ENCODE results near the gene OR4D6.
"Not testable (repeated sequence)": the region's sequence is repeated elsewhere in the genome, so short reads cannot be mapped to it uniquely, and the experiment has no call there.

Gene OR4D6

DNA sequence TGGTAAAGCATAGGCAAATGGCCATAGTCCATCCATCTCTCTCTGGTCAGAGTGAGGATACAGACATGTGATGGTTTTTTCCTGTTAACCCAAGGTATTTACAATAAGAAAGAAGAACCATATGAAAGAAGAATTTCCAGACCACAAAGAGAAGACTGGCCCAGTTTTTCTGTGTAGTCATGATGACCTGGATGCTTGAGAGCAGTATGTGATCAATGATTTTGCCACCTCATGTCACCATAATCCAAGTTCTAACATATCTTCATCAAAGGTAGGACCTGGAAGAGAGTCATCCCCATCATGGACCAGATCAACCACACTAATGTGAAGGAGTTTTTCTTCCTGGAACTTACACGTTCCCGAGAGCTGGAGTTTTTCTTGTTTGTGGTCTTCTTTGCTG is at the start of gene OR4D6:
OR4D6 (plus strand) TSS at position 301 of the 400 bp plus-strand sequence; CDS start at position 301, 0 bp downstream.
- no peak for DNase-seq

GRCh38 chr11:59413646-59414045 is 43.1 kb upstream of the OR4D6 start:
- DNase-seq: no peak

- no peak for DNase-seq
Measured at GRCh38 chr11:59415111-59415510, 41.6 kb upstream of the OR4D6 start.

DNA sequence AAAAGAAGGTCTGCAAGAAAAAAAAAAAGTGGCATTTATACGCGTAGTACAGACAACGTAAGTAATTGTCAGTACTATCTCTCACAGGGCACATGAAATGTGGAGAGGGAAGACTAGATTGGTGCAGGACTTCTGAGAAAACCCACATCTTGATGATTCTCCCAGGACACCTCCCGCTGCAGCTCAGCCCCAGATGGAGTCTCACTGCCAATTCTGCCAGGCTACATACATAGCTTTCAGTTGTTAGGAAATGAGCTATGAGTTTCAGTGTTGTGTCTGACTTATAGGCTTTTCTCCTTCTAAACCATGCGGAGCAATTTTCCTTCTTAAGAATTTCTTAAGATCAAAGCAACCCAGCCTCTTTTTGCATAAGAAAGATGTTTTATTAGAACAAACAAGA is 40.1 kb upstream of the OR4D6 start:
- no peak for DNase-seq

DNA sequence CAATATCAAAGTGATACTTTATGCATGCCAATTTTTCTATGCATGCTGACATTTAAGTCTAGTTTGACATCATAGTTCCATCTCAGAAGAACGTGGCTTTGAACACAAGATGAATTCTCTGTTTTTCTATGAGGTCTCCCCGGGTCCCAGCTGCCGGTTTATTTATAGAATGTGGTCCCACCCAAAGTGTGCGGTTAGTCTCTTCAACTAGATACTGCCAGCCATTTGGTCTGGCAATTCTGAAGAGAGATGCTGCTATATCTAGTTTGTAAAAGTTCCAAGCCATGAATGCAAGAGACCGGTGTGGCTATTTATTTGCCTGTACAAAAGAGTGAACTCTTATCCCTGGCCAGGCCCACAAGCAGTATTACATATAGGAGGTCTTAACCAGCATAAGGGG is 39.7 kb upstream of the OR4D6 start:
- DNase-seq: no peak

DNA sequence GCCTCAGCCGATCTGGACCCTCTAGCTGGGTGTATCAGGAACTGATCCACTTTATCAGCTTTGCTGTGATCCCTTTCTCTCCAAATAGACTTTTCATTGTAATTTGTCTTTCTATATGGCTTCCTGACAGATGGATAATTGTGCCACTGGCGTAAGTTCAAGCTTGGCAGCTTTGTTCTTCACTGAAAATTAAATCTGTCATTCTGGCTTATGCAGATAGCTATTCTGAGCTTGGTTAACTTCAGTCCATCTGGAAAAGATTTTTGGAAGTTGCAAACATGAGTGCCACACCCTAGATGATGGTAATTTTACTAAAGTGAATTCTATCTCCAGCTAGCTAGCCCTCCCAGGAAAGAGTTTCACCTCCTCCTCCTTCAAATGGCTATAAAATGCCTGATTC is 38.6 kb upstream of the OR4D6 start:
- DNase-seq: no peak

DNA sequence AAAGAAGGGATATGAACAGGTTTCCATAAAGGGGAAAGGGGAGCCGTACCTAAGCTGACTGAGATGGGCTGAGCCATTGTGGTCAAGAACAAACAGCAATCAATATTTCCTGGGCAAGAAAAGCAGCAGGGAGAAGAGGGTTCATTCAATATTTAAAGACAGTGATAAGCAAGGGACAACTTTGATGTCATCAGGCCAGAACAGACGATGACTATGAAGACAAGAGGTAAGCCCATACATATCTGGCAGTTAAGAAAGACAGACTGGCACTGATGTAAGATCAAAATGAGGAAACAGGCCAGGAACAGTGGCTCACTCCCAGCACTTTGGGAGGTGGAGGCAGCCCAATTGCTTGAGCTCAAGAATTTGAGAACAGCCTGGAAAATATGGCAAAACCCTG is 32.9 kb upstream of the OR4D6 start:
- DNase-seq: no peak

DNA sequence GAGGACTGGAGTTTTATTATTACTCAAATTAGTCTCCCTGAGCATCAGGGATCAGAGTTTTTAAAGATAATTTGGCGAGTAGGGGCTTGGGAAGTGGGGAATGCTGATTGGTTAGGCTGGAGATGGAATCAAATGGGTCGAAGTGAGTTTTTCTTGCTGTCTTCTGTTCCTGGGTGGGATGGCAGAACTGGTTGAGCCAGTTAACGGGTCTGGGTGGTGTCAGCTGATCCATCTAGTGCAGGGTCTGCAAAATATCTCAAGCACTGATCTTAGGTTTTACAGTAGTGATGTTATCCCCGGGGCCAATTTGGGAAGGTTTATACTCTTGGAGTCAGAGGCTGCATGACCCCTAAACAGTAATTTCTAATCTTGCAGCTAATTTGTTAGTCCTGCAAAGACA is 31.6 kb upstream of the OR4D6 start:
- no peak for DNase-seq

DNA sequence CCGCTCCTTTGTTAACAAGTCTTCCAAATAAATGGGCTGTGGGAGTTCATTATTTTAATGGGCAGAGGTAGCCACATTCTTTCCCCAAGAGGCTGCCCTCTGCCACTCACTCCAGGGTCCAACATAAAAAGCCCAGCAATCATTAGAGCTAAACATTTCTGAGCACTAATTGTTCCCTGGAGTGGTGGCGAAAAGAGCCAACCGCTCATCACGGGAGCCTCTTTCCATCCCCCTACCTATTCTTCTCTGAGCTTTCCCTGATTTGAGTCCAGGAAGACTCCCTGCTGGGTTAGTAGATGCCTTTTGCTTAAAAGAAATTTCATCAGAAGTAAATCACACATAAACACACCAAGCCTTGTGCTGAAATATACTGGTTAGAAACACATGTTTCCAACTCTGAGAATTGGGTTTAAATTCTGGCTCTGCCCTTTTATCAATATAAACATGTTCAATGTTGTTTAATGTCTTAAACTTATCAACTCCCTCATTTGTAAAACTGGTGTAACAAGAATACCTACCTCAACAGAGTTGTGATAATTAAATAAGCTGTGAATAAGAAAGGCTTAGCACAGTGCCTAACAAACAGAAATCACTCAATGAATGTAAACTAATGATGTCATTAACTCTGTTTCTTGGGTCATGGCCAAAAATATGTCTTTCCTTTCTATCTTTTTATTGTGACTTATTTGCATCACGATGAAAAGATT is 30.2 kb upstream of the OR4D6 start, which contains the start of gene OR5A2:
OR5A2 (minus strand) TSS at position 53 of the 707 bp plus-strand sequence. CDS start 3,460 bp downstream, outside the sequence.
- no peak for DNase-seq

- DNase-seq: no peak
Measured at GRCh38 chr11:59427068-59427382, 29.7 kb upstream of the OR4D6 start.

GRCh38 chr11:59429924-59430516 is 26.7 kb upstream of the OR4D6 start:
- no peak for DNase-seq

DNA sequence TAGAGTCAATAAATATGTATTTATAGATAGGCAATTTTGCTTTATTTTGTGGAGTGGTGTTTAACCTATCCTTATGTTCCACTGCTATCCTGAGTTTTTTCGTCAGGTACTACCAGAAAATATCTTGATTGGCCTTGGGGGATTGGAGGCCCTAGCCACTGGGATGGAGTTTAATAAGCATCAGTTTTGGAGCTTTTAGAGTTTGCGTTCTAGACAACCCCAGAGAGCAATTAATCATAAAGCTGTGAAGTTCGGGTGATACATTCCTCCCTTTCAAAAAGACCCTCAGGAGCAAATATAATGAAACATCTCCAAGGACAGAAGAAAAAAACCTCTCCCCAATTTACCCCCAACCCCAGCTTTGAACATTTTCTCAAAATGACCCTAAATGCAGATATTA is 20.6 kb upstream of the OR4D6 start, which contains the start of gene OR5A1:
OR5A1 (plus strand) TSS at position 301 of the 400 bp plus-strand sequence. CDS start 6,700 bp downstream, outside the sequence.
- no peak for DNase-seq

GRCh38 chr11:59437770-59438169 is 19.0 kb upstream of the OR4D6 start:
- DNase-seq: no peak

- not testable (repeated sequence) for DNase-seq
Measured at GRCh38 chr11:59445624-59446023, 11.1 kb upstream of the OR4D6 start.

GRCh38 chr11:59448484-59448883 is 8.3 kb upstream of the OR4D6 start:
- DNase-seq: no peak

- no peak for DNase-seq
Measured at GRCh38 chr11:59459916-59460315, 3.2 kb downstream of the OR4D6 start.

DNA sequence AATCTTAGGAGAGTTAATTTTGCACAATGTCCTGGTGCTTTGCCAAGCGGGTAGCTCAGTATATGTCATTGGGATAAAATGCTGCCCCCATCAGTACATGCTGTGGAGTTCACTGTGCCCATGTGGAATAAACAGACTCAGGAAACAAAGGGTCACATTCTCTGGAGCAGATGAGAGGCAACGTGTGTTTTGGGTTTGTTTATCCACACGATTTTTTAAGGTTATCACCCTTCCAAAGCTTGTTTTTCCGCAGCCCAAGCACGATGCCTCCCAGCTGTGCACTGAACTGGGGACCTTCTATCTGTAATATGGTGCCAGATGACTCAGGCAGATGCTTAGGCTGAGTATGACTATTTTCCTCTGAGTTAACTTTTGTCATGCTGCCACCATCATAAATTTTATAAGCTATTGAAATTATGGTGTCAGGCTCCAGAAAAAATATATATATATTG is 6.5 kb downstream of the OR4D6 start:
- DNase-seq: no peak

DNA sequence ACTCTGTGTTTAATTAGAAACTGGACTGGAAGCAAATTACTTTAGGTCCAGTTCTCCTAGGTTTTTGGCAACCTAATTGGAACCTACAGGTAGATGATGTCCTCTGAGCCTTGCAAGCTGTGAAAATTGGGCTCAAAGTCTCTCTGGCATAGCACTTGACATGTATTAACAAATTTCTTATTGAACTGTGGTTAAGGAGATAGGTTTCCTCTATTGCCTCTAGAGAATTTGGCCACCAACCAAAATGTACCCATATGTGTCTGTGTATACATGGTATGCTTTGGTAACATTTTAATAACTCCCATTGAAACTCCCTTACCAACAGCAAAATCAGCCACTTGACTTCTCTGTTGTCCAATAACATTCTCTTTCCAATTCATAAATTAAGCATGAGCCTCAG is 16.3 kb downstream of the OR4D6 start, which contains the start of gene OR4D10:
OR4D10 (plus strand) TSS at position 301 of the 400 bp plus-strand sequence. CDS start 4,115 bp downstream, outside the sequence.
- DNase-seq: no peak

DNA sequence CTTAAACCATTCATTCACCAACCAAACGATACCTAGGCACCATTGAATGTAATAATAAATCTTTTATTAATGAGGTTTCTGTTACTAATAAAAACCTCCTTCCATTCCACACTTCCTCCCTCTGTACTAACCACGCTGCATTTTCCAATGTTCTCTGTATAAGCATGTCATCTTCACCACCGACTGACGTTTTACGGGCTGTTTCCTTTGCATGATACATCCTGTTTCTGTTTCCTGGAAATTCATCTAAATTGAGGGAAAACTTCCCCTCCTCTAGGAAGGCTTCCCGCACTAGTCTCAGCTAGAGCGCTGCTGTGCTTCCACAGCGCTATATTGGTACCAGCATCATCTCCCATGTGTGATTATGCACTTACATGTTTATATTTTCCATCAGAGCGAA is 18.4 kb downstream of the OR4D6 start:
- DNase-seq: no peak

DNA sequence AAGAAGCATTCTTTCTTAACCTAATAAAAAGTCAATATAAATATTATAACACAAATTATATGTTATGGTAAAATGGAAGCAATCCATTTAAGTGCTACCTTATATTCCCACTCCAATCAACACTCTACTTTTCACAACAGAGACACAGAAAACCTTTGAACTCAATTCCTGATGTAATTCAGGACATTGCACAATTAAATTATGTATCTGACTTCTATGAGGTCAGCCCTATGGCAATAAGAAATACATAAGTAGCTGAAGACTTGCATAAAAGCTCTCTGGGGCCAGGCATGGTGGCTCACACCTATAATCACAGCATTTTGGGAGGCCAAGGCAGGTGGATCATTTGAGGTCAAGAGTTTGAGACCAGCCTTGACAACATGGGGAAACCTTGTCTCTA is 23.1 kb downstream of the OR4D6 start:
- DNase-seq: no peak

GRCh38 chr11:59480359-59480758 is 23.6 kb downstream of the OR4D6 start:
- no peak for DNase-seq

DNA sequence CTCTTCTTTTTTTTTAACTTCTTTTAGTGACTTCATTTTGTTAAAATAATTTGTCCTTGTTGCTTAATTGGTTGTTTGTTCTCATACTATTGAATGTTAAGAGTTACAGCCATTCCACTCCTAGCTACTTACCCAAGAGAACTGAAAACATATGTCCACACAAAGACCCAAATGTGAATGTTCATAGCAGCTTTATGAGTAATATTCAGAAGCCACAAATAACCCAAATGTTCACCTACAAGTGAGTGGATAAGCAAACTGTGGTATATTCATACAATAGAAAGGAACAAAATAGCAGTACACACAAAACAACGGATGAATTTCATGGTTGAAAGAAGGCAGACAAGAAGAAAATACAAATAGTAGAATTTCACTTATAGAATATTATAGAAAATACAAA is 45.2 kb downstream of the OR4D6 start:
- DNase-seq: no peak

DNA sequence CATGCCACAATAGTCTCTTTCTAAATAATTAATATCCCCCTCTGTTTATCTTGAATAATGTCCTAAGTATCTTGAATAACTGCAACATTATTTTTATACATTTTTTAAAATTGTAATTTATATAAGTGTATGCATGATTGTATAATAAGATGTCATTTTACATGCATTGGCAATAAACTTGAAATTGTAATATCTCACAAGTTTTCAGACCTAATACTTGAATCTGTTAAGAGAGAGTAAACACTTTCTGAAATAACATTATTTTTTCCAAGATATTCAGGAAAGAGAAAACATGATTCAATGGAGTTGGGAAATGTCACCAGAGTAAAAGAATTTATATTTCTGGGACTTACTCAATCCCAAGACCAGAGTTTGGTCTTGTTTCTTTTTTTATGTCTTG is 46.5 kb downstream of the OR4D6 start, which contains the start of gene OR4D11:
OR4D11 (plus strand) TSS at position 301 of the 400 bp plus-strand sequence; CDS start at position 301, 0 bp downstream.
- no peak for DNase-seq

Measured in stimulated activated CD4-positive, alpha-beta T cell treated with anti-CD3 and anti-CD28 coated beads, Interleukin-12 subunit alpha, Interleukin-12 subunit beta, amount 100 ng/mL, for 4 hours (primary cell).